B cell (primary cell): ENCODE data around the gene ZNF618. TPM values are rescaled to one million over a fixed set of nuclear protein-coding genes. Genes with fewer than 3 reads are reported as not detected.

Experiments
- ATAC-seq: fragments of 200-7000 bp; cut with Tn5 transposase; one replicate; pipeline ENCODE4 v1.10.0; 2021; ENCODE audit warnings: low read depth, mild to moderate bottlenecking, moderate number of reproducible peaks, moderate library complexity
- CTCF ChIA-PET: fragments of 350-600 bp; sonication (Branson Sonifier 250); formaldehyde crosslinking; loops from one replicate; lab custom pipeline; 2021; ENCODE audit warnings: antibody characterized with exemption, inconsistent platforms; lab: Charles Lee
- POLR2A ChIA-PET: fragments of 350-600 bp; sonication (Branson Sonifier 250); formaldehyde crosslinking; loops from one replicate; lab custom pipeline; 2021; ENCODE audit warnings: antibody characterized with exemption; lab: Charles Lee
- DNase-seq: peaks from one replicate; pipeline ENCODE4 v3.0.0; 2013
- H2AFZ ChIP-seq: 2 replicates; pipeline ENCODE4 v1.6.1; 2012; ENCODE audit warnings: mild to moderate bottlenecking, low read depth, low read length; ENCODE audit not compliant: insufficient read depth, poor library complexity, severe bottlenecking
- H3K27ac ChIP-seq, 2 donors: 1 replicate in 1 of 2; 2 replicates in 1 of 2; pipeline ENCODE4 v1.5.1; 2012 to 2013; ENCODE audit warnings: low read length in 2 of 2, mild to moderate bottlenecking in 2 of 2, moderate library complexity in 1 of 2
- H3K27me3 ChIP-seq, 4 experiments: fragments of 200-600 bp in 1 of 4; sonication (generic) in 1 of 4; replicated peaks in 1 of 4; 1 replicate in 2 of 4; 2 replicates in 2 of 4; pipeline versions ENCODE4 v1.6.1 to v1.7.0; 2013 to 2016; ENCODE audit warnings: low read length in 3 of 4, mild to moderate bottlenecking in 2 of 4, mixed read lengths in 1 of 4, moderate library complexity in 1 of 4; ENCODE audit not compliant: insufficient read depth in 4 of 4, control insufficient read depth in 3 of 4; ENCODE audit errors: control extremely low read depth in 1 of 4
- H3K36me3 ChIP-seq, 2 experiments: replicated peaks in 1 of 2; 1 replicate in 1 of 2; 2 replicates in 1 of 2; pipeline versions ENCODE4 v1.6.1 to v1.7.1; 2013; ENCODE audit warnings: low read length in 1 of 2; ENCODE audit not compliant: insufficient read depth in 2 of 2, control insufficient read depth in 1 of 2; ENCODE audit errors: control extremely low read depth in 1 of 2, extremely low read depth in 1 of 2
- H3K4me1 ChIP-seq, 2 donors: fragments of 200-600 bp in 1 of 2; sonication (generic) in 1 of 2; 1 replicate in 1 of 2; 2 replicates in 1 of 2; pipeline versions ENCODE4 v1.5.1 to v1.6.1; 2013 to 2017; ENCODE audit warnings: low read length in 2 of 2; ENCODE audit not compliant: control insufficient read depth in 2 of 2, insufficient read depth in 2 of 2
- H3K4me2 ChIP-seq: replicated peaks from 2 replicates; pipeline ENCODE3; 2012; ENCODE audit warnings: mild to moderate bottlenecking, low read depth, low read length; ENCODE audit not compliant: poor library complexity, severe bottlenecking
- H3K4me3 ChIP-seq, 5 experiments: fragments of 200-600 bp in 1 of 5; sonication (generic) in 1 of 5; 1 replicate in 3 of 5; 2 replicates in 2 of 5; pipeline versions ENCODE4 v1.5.1 to v1.7.0; 2011 to 2016; ENCODE audit warnings: low read length in 4 of 5, mild to moderate bottlenecking in 4 of 5, low read depth in 2 of 5, control low read depth in 1 of 5, moderate library complexity in 1 of 5; ENCODE audit not compliant: insufficient read depth in 1 of 5; ENCODE audit errors: control extremely low read depth in 1 of 5, extremely low read depth in 1 of 5
- H3K79me2 ChIP-seq: fragments of 200-600 bp; sonication (generic); one replicate; pipeline ENCODE4 v1.6.0; 2016; ENCODE audit warnings: low read length; ENCODE audit not compliant: control insufficient read depth, insufficient read depth
- H3K9ac ChIP-seq: fragments of 200-600 bp; sonication (generic); 2 replicates; pipeline ENCODE4 v1.6.1; 2017; ENCODE audit warnings: mild to moderate bottlenecking, low read length, moderate library complexity
- H3K9me3 ChIP-seq, 3 donors: one replicate each; pipeline versions ENCODE4 v1.6.1 to v1.7.1; 2013; ENCODE audit warnings: low read length in 2 of 3; ENCODE audit not compliant: control insufficient read depth in 2 of 3, insufficient read depth in 1 of 3; ENCODE audit errors: control extremely low read depth in 1 of 3
- H4K20me1 ChIP-seq: 2 replicates; pipeline ENCODE4 v1.6.0; 2012; ENCODE audit warnings: mild to moderate bottlenecking, low read length; ENCODE audit not compliant: insufficient read depth, control insufficient read depth, poor library complexity, severe bottlenecking
- H3K27ac Mint-ChIP-seq: one replicate; pipeline ENCODE4 v1.8.0; 2021; ENCODE audit warnings: mixed read lengths
- H3K27me3 Mint-ChIP-seq: one replicate; pipeline ENCODE4 v1.8.0; 2021; ENCODE audit warnings: mixed read lengths
- H3K4me1 Mint-ChIP-seq: one replicate; pipeline ENCODE4 v1.8.0; 2021; ENCODE audit warnings: mixed read lengths
- H3K4me3 Mint-ChIP-seq: one replicate; pipeline ENCODE4 v1.8.0; 2021; ENCODE audit warnings: mixed read lengths
- H3K9me3 Mint-ChIP-seq: one replicate; pipeline ENCODE4 v1.8.0; 2022; ENCODE audit warnings: mixed read lengths; ENCODE audit not compliant: insufficient read depth
- CTCF ChIP-seq: fragments of 200-600 bp; IDR thresholded peaks from one replicate; pipeline ENCODE4 v1.8.0; 2022; ENCODE audit warnings: antibody characterized with exemption, mild to moderate bottlenecking
- EZH2 ChIP-seq: IDR thresholded peaks from 2 replicates; pipeline ENCODE4 v1.6.1; 2012; ENCODE audit warnings: borderline replicate concordance, low read depth, mild to moderate bottlenecking, moderate library complexity, low read length; ENCODE audit not compliant: insufficient read depth, poor library complexity, severe bottlenecking
- WGBS: methylation state at CpG from one replicate; pipeline ENCODE4 v1.1.5; 2013; ENCODE audit warnings: missing lambda C conversion rate; ENCODE audit not compliant: insufficient coverage; 5-methylcytosine and 5-hydroxymethylcytosine counted together
- intact Hi-C: fragments of 100-400 bp; cut with micrococcal nuclease; formaldehyde crosslinking; loops from one replicate; pipeline ENCODE4 v1.10.0; 2022
- polyA plus RNA-seq: library from polyadenylated mRNA; depleted of rRNA; stranded (reverse); fragments of >200 nt; gene quantifications from 2 replicates; pipeline ENCODE4 v1.2.3, GENCODE V29; 2012
- total RNA-seq, 2 donors: library from RNA; stranded (reverse); fragments of 120-200 nt in 1 of 2; gene quantifications; 1 replicate in 1 of 2; 2 replicates in 1 of 2; pipeline versions ENCODE4 v1.2.3 to v1.2.4, GENCODE V29; 2013 to 2022

The ZNF618 gene
- total and polyA plus RNA-seq, 2 donors (not counting 1 experiment from before 2014, with no cell fraction given) = 1.4 to 2.5 TPM

- Mint-ChIP-seq H3K9me3 (no peaks in the 10 kb centered on the region), H3K4me3 (no peak overlapping the region), H3K27me3 (peaks cover 9% of the 10 kb centered on the region), H3K27ac (no peak overlapping the region), H3K4me1 (no peaks in the 10 kb centered on the region)
- Histone ChIP-seq H3K36me3 (no peaks in the 10 kb centered on the region), H3K27me3 (no peaks in the 10 kb centered on the region), H4K20me1 (no peaks in the 10 kb centered on the region), H3K4me3 (no peak overlapping the region), H3K9me3 (peaks cover 0 to 9% (median 5%) of the 10 kb centered on the region in 3 donors), H3K4me1 (no peaks in the 10 kb centered on the region), H3K79me2 (peaks cover 5% of the 10 kb centered on the region), H2AFZ (no peak overlapping the region), H3K27ac (no peak overlapping the region), H3K9ac (no peak overlapping the region), H3K4me2 (no peak overlapping the region)
- no peak for DNase-seq
- WGBS = 100% methylated on average over 1 of the region's 4 CpGs
- CTCF ChIA-PET = no interaction called here
- intact Hi-C loops = no loop called here
- no peak for TF ChIP-seq CTCF
- TF ChIP-seq EZH2 = no peak
- no peak for ATAC-seq
- POLR2A ChIA-PET = no interaction called here
Measured at GRCh38 chr9:113903514-113904077, 27.5 kb downstream of the ZNF618 start.

GRCh38 chr9:113906411-113907110, 30.5 kb downstream of the ZNF618 start:
- ChIA-PET POLR2A (no interaction called here), CTCF (no interaction called here)
- no peak overlapping the region for H3K4me3 ChIP-seq
- 95% methylated on average over 4 of the region's 6 CpGs for WGBS
- Mint-ChIP-seq H3K4me1 (no peaks in the 10 kb centered on the region), H3K27ac (no peak overlapping the region), H3K9me3 (no peaks in the 10 kb centered on the region), H3K4me3 (no peak overlapping the region), H3K27me3 (peaks cover 9% of the 10 kb centered on the region)
- no peak overlapping the region for H3K9ac ChIP-seq
- H2AFZ ChIP-seq = no peak overlapping the region
- H3K9me3 ChIP-seq = peaks cover 0 to 5% (median 3%) of the 10 kb centered on the region in 3 donors
- H3K27ac ChIP-seq = no peak overlapping the region
- no peaks in the 10 kb centered on the region for H4K20me1 ChIP-seq
- ATAC-seq (no peak), DNase-seq (no peak)
- intact Hi-C loops = no loop called here
- TF ChIP-seq CTCF (no peak), EZH2 (no peak)
- H3K4me2 ChIP-seq = no peak overlapping the region
- H3K4me1 ChIP-seq = no peaks in the 10 kb centered on the region
- no peaks in the 10 kb centered on the region for H3K27me3 ChIP-seq
- peaks cover 5% of the 10 kb centered on the region for H3K79me2 ChIP-seq
- no peaks in the 10 kb centered on the region for H3K36me3 ChIP-seq
